Psoas muscle (tissue), 8 donors: ENCODE data around the gene GRB10. TPM values are rescaled to one million over a fixed set of nuclear protein-coding genes. Genes with fewer than 3 reads are reported as not detected.

Source experiments
- ATAC-seq, 4 donors: fragments of 200-7000 bp; cut with Tn5 transposase; one replicate each; pipeline ENCODE4 v1.9.1; 2020; ENCODE audit warnings: moderate library complexity in 3 of 4, mild to moderate bottlenecking in 2 of 4
- DNase-seq, 2 donors: peaks; one replicate each; pipeline ENCODE4 v3.0.0-alpha.2; 2020
- H3K27ac ChIP-seq: fragments of 200-600 bp; one replicate; pipeline ENCODE4 v1.8.0; 2022
- H3K27me3 ChIP-seq, 3 donors: fragments of 200-600 bp in 1 of 3; one replicate each; pipeline versions ENCODE4 v1.6.1 to v1.8.0; 2013 to 2022; ENCODE audit warnings: low read length in 2 of 3, mild to moderate bottlenecking in 2 of 3, moderate library complexity in 1 of 3; ENCODE audit not compliant: insufficient read depth in 3 of 3
- H3K36me3 ChIP-seq, 2 donors: fragments of 200-600 bp in 1 of 2; one replicate each; pipeline versions ENCODE4 v1.6.1 to v1.8.0; 2013 to 2022; ENCODE audit warnings: low read depth in 1 of 2, mild to moderate bottlenecking in 1 of 2, moderate library complexity in 1 of 2; ENCODE audit not compliant: insufficient read depth in 1 of 2
- H3K4me1 ChIP-seq: fragments of 200-600 bp; one replicate; pipeline ENCODE4 v1.8.0; 2022
- H3K4me3 ChIP-seq: fragments of 200-600 bp; one replicate; pipeline ENCODE4 v1.8.0; 2022; ENCODE audit warnings: mild to moderate bottlenecking
- H3K9me3 ChIP-seq: fragments of 200-600 bp; one replicate; pipeline ENCODE4 v1.8.0; 2022
- CTCF ChIP-seq: fragments of 200-600 bp; IDR thresholded peaks from one replicate; pipeline ENCODE4 v1.8.0; 2022; ENCODE audit warnings: antibody characterized with exemption
- WGBS, 3 donors: extraction: QIAGEN DNeasy Blood & Tissue Kit; methylation state at CpG; one replicate each; pipeline versions ENCODE4 v1.1.6 to v1.1.7; 2013; 5-methylcytosine and 5-hydroxymethylcytosine counted together
- intact Hi-C, 2 donors: fragments of 100-400 bp; cut with DNase I; formaldehyde crosslinking; loops; one replicate each; pipeline versions ENCODE4 v1.11.0 to v1.14.2; 2022
- polyA plus RNA-seq, 3 donors: library from polyadenylated mRNA; stranded (reverse); fragments of 200-250 nt; gene quantifications; one replicate each; pipeline ENCODE4 v1.2.3, GENCODE V29; 2013
- total RNA-seq, 4 donors: library from RNA; stranded (reverse); fragmentation: NEBNext Ultra II Directional in 2 of 4; extraction: Animal tissue kit (Norgen Biotek cat#: 25700) in 2 of 4; gene quantifications; one replicate each; pipeline versions ENCODE4 v1.2.1 to v1.2.4, GENCODE V29; 2021 to 2023
- donor health status: healthy with polysubstance abuse.
- donor health status: DM: no; HTN: no; CAD: no; lungs with moderate emphysema.
- donor health status: Bipolar disorder and iron deficiency.
- donor health status: healthy.
- donor health status: DM: yes; HTN: yes; CAD: no.
- donor health status: DM: no; HTN: no; CAD: no.
- donor health status: DM: no; HTN: no; CAD: no.
- donor health status: DM: yes; HTN: yes; CAD: no.

The GRB10 gene
- total and polyA plus RNA-seq, 7 donors: 25.8 to 72.7 (median 53.0) TPM

- peak overlapping the region; percentile 96 for H3K27ac ChIP-seq
- H3K27me3 ChIP-seq: no peaks in the 10 kb centered on the region
- DNase-seq: no peak
- TF ChIP-seq CTCF: no peak
- ATAC-seq: no peak
- intact Hi-C loops: loop anchor here (5.0 to 10.0 kb wide), 2 partner anchors 140 to 153 kb away; no protein-coding TSS in a partner anchor
- H3K36me3 ChIP-seq: no peaks in the 10 kb centered on the region
- H3K4me1 ChIP-seq: peaks cover 79% of the 10 kb centered on the region
- no peak overlapping the region for H3K4me3 ChIP-seq
- H3K9me3 ChIP-seq: no peaks in the 10 kb centered on the region
- 66 to 82% (median 70%) methylated on average over 4 of the region's 4 CpGs for WGBS, 3 donors
Measured at GRCh38 chr7:50655020-50655419, 127.7 kb downstream of the GRB10 start.

- intact Hi-C loops: loop anchor here in 1 of 2 donors (10.0 kb wide), 1 partner anchor 141 kb away; no protein-coding TSS in a partner anchor
- peak; percentile 31 to 54 (median 42) for ATAC-seq
Measured at GRCh38 chr7:50653981-50654425, 128.7 kb downstream of the GRB10 start.

DNA sequence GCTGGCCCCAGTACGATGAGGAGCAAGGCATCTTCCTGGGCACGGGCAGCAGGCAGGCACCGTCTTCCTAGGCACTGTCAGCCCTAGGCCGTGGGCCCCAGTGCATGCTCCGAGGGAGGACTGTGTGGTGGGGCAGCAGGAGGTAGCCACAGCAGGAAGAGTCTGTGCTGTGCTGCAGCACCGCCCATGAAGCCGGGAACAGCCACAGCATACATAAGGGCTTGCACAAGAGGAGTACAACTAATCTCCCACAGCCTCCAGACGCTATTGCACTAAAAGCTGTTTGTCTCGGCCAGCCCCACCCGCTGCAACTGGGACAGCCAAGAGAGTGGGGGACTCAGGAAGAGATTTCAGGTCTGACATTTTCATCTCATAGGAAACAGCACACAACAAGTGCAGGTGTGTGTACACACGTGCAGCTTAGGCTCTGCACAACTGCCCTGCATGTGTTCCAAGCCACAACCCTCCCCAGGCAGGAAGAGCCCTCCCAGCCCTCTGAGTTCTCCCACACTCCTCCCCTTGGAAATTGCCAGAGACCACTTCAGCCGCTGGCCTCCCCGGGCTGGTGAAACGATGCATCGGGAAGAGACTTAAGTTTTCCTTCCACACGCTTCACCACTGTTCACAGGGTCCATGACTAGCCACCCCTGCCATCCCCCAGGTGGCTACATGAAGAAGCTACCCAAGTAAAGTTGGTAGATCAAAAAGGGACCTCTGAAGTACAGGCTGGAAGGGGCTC, 129.4 kb downstream of the GRB10 start:
- TF ChIP-seq CTCF: no peak
- no peaks in the 10 kb centered on the region for H3K9me3 ChIP-seq
- 19 to 50% (median 30%) methylated on average over 16 of the region's 16 CpGs for WGBS, 3 donors
- H3K27me3 ChIP-seq: no peaks in the 10 kb centered on the region
- ATAC-seq (peak; percentile 20 to 61 (median 48)), DNase-seq (peak; percentile 73 to 87)
- intact Hi-C loops: loop anchor here in 1 of 2 donors (10.0 kb wide), 1 partner anchor 142 kb away; no protein-coding TSS in a partner anchor
- peaks cover 63% of the 10 kb centered on the region for H3K4me1 ChIP-seq
- H3K4me3 ChIP-seq: peak overlapping the region; percentile 37
- peak overlapping the region; percentile 96 for H3K27ac ChIP-seq
- H3K36me3 ChIP-seq: no peaks in the 10 kb centered on the region

More at GRCh38 chr7:50653981-50654425, 128.7 kb downstream of the GRB10 start:
- no peaks in the 10 kb centered on the region for H3K36me3 ChIP-seq
- peaks cover 70% of the 10 kb centered on the region for H3K4me1 ChIP-seq
- H3K27me3 ChIP-seq: no peaks in the 10 kb centered on the region
- peak overlapping the region; percentile 37 for H3K4me3 ChIP-seq
- peak; percentile 72 to 89 for DNase-seq
- 14 to 23% (median 15%) methylated on average over 10 of the region's 10 CpGs for WGBS, 3 donors
- H3K9me3 ChIP-seq: no peaks in the 10 kb centered on the region
- TF ChIP-seq CTCF: no peak
- peak overlapping the region; percentile 96 for H3K27ac ChIP-seq

DNA sequence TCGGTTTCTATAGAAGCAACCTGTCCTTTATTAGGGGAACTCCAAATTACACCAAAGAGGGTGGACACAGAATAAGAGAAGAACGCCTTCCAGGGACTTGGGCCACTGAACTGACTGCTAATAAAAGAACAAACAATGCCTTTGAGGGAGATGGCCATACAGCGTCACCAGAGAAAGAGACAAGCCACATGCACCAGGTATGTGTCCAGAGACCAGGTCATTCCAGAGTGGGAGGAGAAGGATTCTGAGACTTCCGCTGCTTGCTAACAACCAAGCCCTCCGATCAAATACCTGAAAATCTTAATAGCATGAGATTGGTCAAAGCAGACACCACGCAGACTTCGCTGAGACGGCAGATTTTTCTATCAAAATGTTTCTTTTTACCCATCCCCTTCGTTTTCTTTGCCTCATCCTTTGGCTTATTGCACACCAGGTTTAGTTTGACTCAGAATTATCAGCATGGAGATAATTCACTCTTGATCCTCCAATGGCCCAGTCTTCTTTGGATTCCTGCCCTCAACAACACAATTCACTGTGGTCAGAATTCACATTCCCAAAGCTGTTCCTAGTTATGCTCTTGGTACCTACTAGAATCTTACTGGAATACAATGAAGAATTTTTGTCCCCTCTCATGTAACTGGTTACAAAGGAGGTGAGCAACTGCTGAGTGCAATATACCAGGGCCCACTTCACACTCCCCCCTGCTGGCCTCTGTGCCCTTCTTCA, 130.1 kb downstream of the GRB10 start:
- 92 to 97% (median 92%) methylated on average over 9 of the region's 9 CpGs for WGBS, 3 donors
- intact Hi-C loops: loop anchor here in 1 of 2 donors (10.0 kb wide), 1 partner anchor 142 kb away; no protein-coding TSS in a partner anchor
- Histone ChIP-seq H3K4me3 (no peak overlapping the region), H3K36me3 (no peaks in the 10 kb centered on the region), H3K9me3 (no peaks in the 10 kb centered on the region), H3K27ac (peak overlapping the region; percentile 96), H3K27me3 (no peaks in the 10 kb centered on the region), H3K4me1 (peaks cover 56% of the 10 kb centered on the region)
- no peak for ATAC-seq
- TF ChIP-seq CTCF: no peak
- no peak for DNase-seq
